IMR-90 (cell line): Measurements from ENCODE around the gene ZNF765. TPM values are rescaled to one million over a fixed set of nuclear protein-coding genes. Genes with fewer than 3 reads are reported as not detected.
"Not testable (repeated sequence)": the region's sequence is repeated elsewhere in the genome, so short reads cannot be mapped to it uniquely, and the experiment has no call there.

ENCODE experiments used
- ATAC-seq: fragments of 200-7000 bp; cut with Tn5 transposase; 2 replicates; pipeline ENCODE4 v1.9.1; 2020; ENCODE audit warnings: low read depth, mild to moderate bottlenecking, moderate library complexity
- BruUV-seq: library from RNA; stranded (reverse); fragments of 400-500 nt; replicated peaks from 2 replicates; lab custom pipeline; 2021; lab: Mats Ljungman, UMichigan
- CTCF ChIA-PET: fragments of 300-600 bp; formaldehyde crosslinking; extraction: SDS; loops from one replicate; lab custom pipeline; 2021; ENCODE audit warnings: antibody characterized with exemption; lab: Yijun Ruan, JAX
- POLR2A ChIA-PET: fragments of 300-600 bp; sonication (Branson Sonifier 250); formaldehyde crosslinking; loops from one replicate; lab custom pipeline; 2022; ENCODE audit warnings: antibody characterized with exemption; ENCODE audit not compliant: unreplicated experiment; lab: Charles Lee
- DNase-seq: peaks from one replicate; pipeline ENCODE4 v3.0.0; 2013
- H2AFZ ChIP-seq: replicated peaks from 2 replicates; pipeline ENCODE3; 2013; ENCODE audit warnings: low read length, mild to moderate bottlenecking; ENCODE audit not compliant: poor library complexity
- H2AK5ac ChIP-seq: 2 replicates; pipeline ENCODE4 v1.6.1; 2013; ENCODE audit warnings: low read depth, low read length, inconsistent platforms
- H2AK9ac ChIP-seq: replicated peaks from 2 replicates; pipeline ENCODE3; 2013; ENCODE audit warnings: mild to moderate bottlenecking, low read depth, low read length, moderate library complexity; ENCODE audit not compliant: poor library complexity
- H2BK120ac ChIP-seq: 2 replicates; pipeline ENCODE4 v1.6.1; 2013; ENCODE audit warnings: low read depth, low read length, inconsistent platforms
- H2BK15ac ChIP-seq: 3 replicates; pipeline ENCODE4 v1.6.1; 2013; ENCODE audit warnings: low read depth, low read length, inconsistent platforms
- H2BK20ac ChIP-seq: 2 replicates; pipeline ENCODE4 v1.6.1; 2013; ENCODE audit warnings: low read depth, mild to moderate bottlenecking, inconsistent platforms, low read length, moderate library complexity
- H2BK5ac ChIP-seq: 2 replicates; pipeline ENCODE4 v1.6.1; 2013; ENCODE audit warnings: mild to moderate bottlenecking, low read depth, low read length, inconsistent platforms; ENCODE audit not compliant: poor library complexity, severe bottlenecking
- H3K14ac ChIP-seq: replicated peaks from 2 replicates; pipeline ENCODE4 v1.6.1; 2013; ENCODE audit warnings: low read depth, low read length, inconsistent platforms
- H3K18ac ChIP-seq: 2 replicates; pipeline ENCODE4 v1.6.1; 2013; ENCODE audit warnings: low read depth, low read length, control low read depth
- H3K23ac ChIP-seq: 2 replicates; pipeline ENCODE4 v1.6.1; 2013; ENCODE audit warnings: low read depth, low read length, inconsistent platforms
- H3K27ac ChIP-seq: 2 replicates; pipeline ENCODE4 v1.5.1; 2013; ENCODE audit warnings: mild to moderate bottlenecking, control low read depth, low read length; ENCODE audit not compliant: insufficient read depth
- H3K27me3 ChIP-seq: 2 replicates; pipeline ENCODE4 v1.6.1; 2013; ENCODE audit warnings: low read length; ENCODE audit not compliant: control insufficient read depth, insufficient read depth
- H3K36me3 ChIP-seq: 2 replicates; pipeline ENCODE4 v1.6.1; 2013; ENCODE audit warnings: low read length, mixed read lengths; ENCODE audit not compliant: control insufficient read depth, insufficient read depth
- H3K4ac ChIP-seq: 2 replicates; pipeline ENCODE4 v1.6.1; 2013; ENCODE audit warnings: low read depth, low read length, inconsistent platforms
- H3K4me1 ChIP-seq: 2 replicates; pipeline ENCODE4 v1.6.1; 2013; ENCODE audit warnings: low read length, mixed read lengths; ENCODE audit not compliant: control insufficient read depth, insufficient read depth
- H3K4me2 ChIP-seq: 2 replicates; pipeline ENCODE4 v1.6.1; 2013; ENCODE audit warnings: low read depth, mild to moderate bottlenecking, control low read depth, low read length, moderate library complexity
- H3K4me3 ChIP-seq: 2 replicates; pipeline ENCODE4 v1.5.1; 2013; ENCODE audit warnings: low read depth, mild to moderate bottlenecking, control low read depth, low read length, moderate library complexity; ENCODE audit not compliant: insufficient read depth
- H3K56ac ChIP-seq: 2 replicates; pipeline ENCODE4 v1.6.1; 2013; ENCODE audit warnings: low read length, inconsistent platforms; ENCODE audit not compliant: insufficient read depth; ENCODE audit errors: extremely low read depth
- H3K79me1 ChIP-seq, 2 experiments: 2 replicates each; pipeline ENCODE4 v1.6.1; 2013; ENCODE audit warnings: low read length in 2 of 2, inconsistent platforms in 1 of 2, low read depth in 1 of 2
- H3K9ac ChIP-seq: 2 replicates; pipeline ENCODE4 v1.6.1; 2013; ENCODE audit warnings: low read depth, low read length, control low read depth
- H3K9me1 ChIP-seq: 2 replicates; pipeline ENCODE4 v1.6.1; 2013; ENCODE audit warnings: low read length, inconsistent platforms; ENCODE audit not compliant: insufficient read depth
- H3K9me3 ChIP-seq: 2 replicates; pipeline ENCODE4 v1.6.1; 2013; ENCODE audit warnings: low read length; ENCODE audit not compliant: control insufficient read depth, insufficient read depth
- H4K20me1 ChIP-seq: 2 replicates; pipeline ENCODE4 v1.6.1; 2013; ENCODE audit warnings: low read length, inconsistent platforms; ENCODE audit not compliant: insufficient read depth
- H4K5ac ChIP-seq: 2 replicates; pipeline ENCODE4 v1.6.1; 2013; ENCODE audit warnings: mild to moderate bottlenecking, low read depth, low read length, control low read depth
- H4K8ac ChIP-seq, 2 experiments: 2 replicates each; pipeline ENCODE4 v1.6.1; 2013; ENCODE audit warnings: low read depth in 2 of 2, low read length in 2 of 2, control low read depth in 1 of 2, inconsistent platforms in 1 of 2
- H4K91ac ChIP-seq: 2 replicates; pipeline ENCODE4 v1.6.1; 2013; ENCODE audit warnings: low read depth, low read length, inconsistent platforms; ENCODE audit not compliant: insufficient read depth
- WGBS, 2 experiments: methylation state at CpG; one replicate each; pipeline versions ENCODE4 v1.1.5 to v1.1.7; 2013; ENCODE audit warnings: missing lambda C conversion rate in 2 of 2; ENCODE audit not compliant: insufficient read length in 1 of 2; ENCODE audit errors: extremely low coverage in 2 of 2; 5-methylcytosine and 5-hydroxymethylcytosine counted together
- dilution Hi-C: fragments of 300-500 bp; cut with HindIII; formaldehyde crosslinking; loops from one replicate; pipeline ENCODE4 v1.14.3; 2018; ENCODE audit warnings: low sequenced_read_pairs; ENCODE audit not compliant: unreplicated experiment
- in situ Hi-C: fragments of 300-500 bp; cut with MboI; formaldehyde crosslinking; loops from 3 replicates; pipeline ENCODE4 v1.14.3; 2019; ENCODE audit warnings: low sequenced_read_pairs, inconsistent platforms, mixed read lengths
- intact Hi-C: fragments of 100-400 bp; cut with micrococcal nuclease; formaldehyde crosslinking; loops from 2 replicates; pipeline ENCODE4 v1.10.0; 2022
- polyA plus RNA-seq, 3 experiments: library from polyadenylated mRNA; depleted of rRNA; stranded (reverse); fragments of >200 nt; gene quantifications; 2 replicates each; pipeline ENCODE4 v1.2.3, GENCODE V29; 2012; ENCODE audit warnings: low replicate concordance in 1 of 3
- total RNA-seq: library from RNA; depleted of rRNA; stranded (reverse); fragments of >200 nt; gene quantifications from 2 replicates; pipeline ENCODE4 v1.2.3, GENCODE V29; 2012

Gene ZNF765
- total and polyA plus RNA-seq, 2 of the 4 experiments (the other 2 are of a cell fraction) = 2.3 to 18.1 TPM

- BruUV-seq, H3K4me2 ChIP-seq, H3K27me3 ChIP-seq, POLR2A ChIA-PET, H3K4ac ChIP-seq, CTCF ChIA-PET, DNase-seq, H3K79me1 ChIP-seq, H4K8ac ChIP-seq, dilution Hi-C loops, H3K23ac ChIP-seq, H4K91ac ChIP-seq, H3K56ac ChIP-seq, H4K20me1 ChIP-seq, H2BK15ac ChIP-seq, H2AK9ac ChIP-seq, H3K27ac ChIP-seq, H2BK120ac ChIP-seq, H3K4me1 ChIP-seq, H3K14ac ChIP-seq, H4K5ac ChIP-seq, H2BK20ac ChIP-seq, H3K4me3 ChIP-seq, H2AK5ac ChIP-seq, H3K18ac ChIP-seq, H2BK5ac ChIP-seq, intact Hi-C loops, in situ Hi-C loops, ATAC-seq, H2AFZ ChIP-seq, H3K9me1 ChIP-seq, H3K9ac ChIP-seq: not testable (repeated sequence)
- no CpG with 5 or more reads among the region's 5 CpGs for WGBS, 2 experiments
- Histone ChIP-seq H3K36me3 (peaks cover 53% of the 10 kb centered on the region), H3K9me3 (peaks cover 18% of the 10 kb centered on the region)
These were observed 52.2 kb downstream of the ZNF765 start for GRCh38 chr19:53447196-53447595.
